DOHH2 (cell line): ENCODE data around the gene CUL7.

ENCODE experiments used
- H3F3A ChIP-seq: fragments of 200-600 bp; sonication (generic), shearing (Covaris generic); 2 replicates; pipeline ENCODE4 v1.6.0; 2016; ENCODE audit warnings: antibody characterized with exemption, mild to moderate bottlenecking; ENCODE audit not compliant: control insufficient read depth, insufficient read depth
- H3K27ac ChIP-seq: fragments of 200-600 bp; sonication (generic); 2 replicates; pipeline ENCODE4 v1.5.1; 2014; ENCODE audit warnings: low read depth, mild to moderate bottlenecking, low read length, moderate library complexity
- H3K27me3 ChIP-seq: fragments of 200-600 bp; sonication (generic); 2 replicates; pipeline ENCODE4 v1.6.1; 2014; ENCODE audit warnings: mild to moderate bottlenecking, low read length, mixed read lengths; ENCODE audit not compliant: control insufficient read depth
- H3K36me3 ChIP-seq: fragments of 200-600 bp; sonication (generic); 2 replicates; pipeline ENCODE4 v1.6.1; 2014; ENCODE audit warnings: mild to moderate bottlenecking, low read length, moderate library complexity, mixed read lengths; ENCODE audit not compliant: control insufficient read depth
- H3K4me1 ChIP-seq: fragments of 200-600 bp; sonication (generic); 2 replicates; pipeline ENCODE4 v1.6.1; 2014; ENCODE audit warnings: mild to moderate bottlenecking, low read length, mixed read lengths; ENCODE audit not compliant: control insufficient read depth
- H3K4me2 ChIP-seq: fragments of 200-600 bp; sonication (generic); 2 replicates; pipeline ENCODE4 v1.6.0; 2014; ENCODE audit warnings: mild to moderate bottlenecking, low read length, moderate library complexity
- H3K4me3 ChIP-seq: fragments of 200-600 bp; sonication (generic); 2 replicates; pipeline ENCODE4 v1.5.1; 2014; ENCODE audit warnings: mild to moderate bottlenecking, low read length, mixed read lengths
- H3K79me2 ChIP-seq: fragments of 200-600 bp; sonication (generic); 2 replicates; pipeline ENCODE4 v1.6.1; 2014; ENCODE audit warnings: mild to moderate bottlenecking, low read length, mixed read lengths; ENCODE audit not compliant: control insufficient read depth
- H3K9me2 ChIP-seq: fragments of 200-600 bp; sonication (generic); replicated peaks from 2 replicates; pipeline ENCODE4 v1.6.1; 2014; ENCODE audit warnings: mild to moderate bottlenecking, low read length, mixed read lengths; ENCODE audit not compliant: control insufficient read depth
- H3K9me3 ChIP-seq: fragments of 200-600 bp; sonication (generic); 2 replicates; pipeline ENCODE4 v1.6.1; 2014; ENCODE audit warnings: antibody characterized with exemption, low read length, mixed read lengths; ENCODE audit not compliant: control insufficient read depth, insufficient read depth
- H4K20me1 ChIP-seq: fragments of 200-600 bp; sonication (generic); 2 replicates; pipeline ENCODE4 v1.6.0; 2014; ENCODE audit warnings: low read depth, mild to moderate bottlenecking, antibody characterized with exemption, low read length, moderate library complexity; ENCODE audit not compliant: control insufficient read depth, insufficient read depth
- EZH2phosphoT487 ChIP-seq: fragments of 200-600 bp; sonication (generic); IDR thresholded peaks from 2 replicates; pipeline ENCODE4 v1.6.1; 2017; ENCODE audit warnings: borderline replicate concordance, mild to moderate bottlenecking, antibody characterized with exemption, low read length, moderate library complexity, mixed read lengths
- TF ChIP-seq, protein P1 (sequence below): fragments of 200-600 bp; sonication (generic); IDR thresholded peaks from one replicate; pipeline ENCODE4 v1.5.1; 2014; ENCODE audit warnings: antibody characterized with exemption, mild to moderate bottlenecking, low read depth, low read length; ENCODE audit not compliant: poor library complexity, severe bottlenecking

CUL7 gene

DNA sequence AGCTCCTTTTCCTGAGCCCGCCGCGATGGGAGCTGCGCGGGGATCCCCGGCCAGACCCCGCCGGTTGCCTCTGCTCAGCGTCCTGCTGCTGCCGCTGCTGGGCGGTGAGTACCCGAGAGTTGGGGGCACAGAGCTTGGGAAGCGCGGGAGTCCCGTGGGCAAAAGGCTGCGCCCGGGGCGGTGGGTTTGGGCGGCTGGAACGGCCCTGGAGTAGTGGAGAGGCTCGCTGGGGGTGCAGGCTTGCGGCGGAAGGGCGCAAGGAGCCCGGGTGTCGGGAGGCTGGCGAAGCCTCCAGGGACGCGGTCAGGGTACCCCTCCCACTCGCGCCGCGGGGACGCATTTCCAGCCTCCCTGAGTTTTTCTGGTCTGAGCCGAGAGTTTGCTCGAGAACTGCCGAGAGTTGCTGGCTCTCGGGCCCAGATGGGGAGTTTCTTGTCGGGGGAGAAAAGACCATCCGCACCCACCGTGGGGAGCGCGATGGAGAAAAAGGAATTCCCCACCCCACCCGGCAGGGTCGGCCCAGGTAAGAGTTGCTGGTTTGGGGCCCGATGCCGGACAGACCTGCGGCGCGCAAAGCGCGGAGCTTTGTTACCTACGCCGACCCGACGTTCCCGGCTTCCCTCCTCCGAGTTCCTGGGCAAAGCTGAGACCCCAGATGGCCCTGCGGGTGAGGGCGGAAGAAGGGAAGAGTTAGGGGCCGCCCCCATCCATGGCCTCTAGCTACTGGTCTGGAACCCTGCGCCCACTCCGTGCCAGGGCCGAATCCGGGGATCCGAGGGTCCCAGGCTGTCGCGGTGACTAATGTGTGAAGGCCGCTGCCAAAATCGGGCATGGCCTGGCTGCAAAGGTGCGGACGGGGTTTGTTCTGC is 23.0 kb upstream of the CUL7 start:
- Histone ChIP-seq H3K36me3 (no peaks in the 10 kb centered on the region), H3K4me3 (peak overlapping the region; percentile 49), H4K20me1 (no peaks in the 10 kb centered on the region), H3K27me3 (peaks cover 38% of the 10 kb centered on the region), H3K79me2 (no peaks in the 10 kb centered on the region), H3K9me3 (no peaks in the 10 kb centered on the region), H3K4me2 (peak overlapping the region; percentile 69), H3F3A (no peaks in the 10 kb centered on the region), H3K9me2 (no peaks in the 10 kb centered on the region), H3K27ac (no peak overlapping the region), H3K4me1 (peaks cover 6% of the 10 kb centered on the region; the same call in 1 of the 2 replicates)
- TF ChIP-seq, protein P1, sequence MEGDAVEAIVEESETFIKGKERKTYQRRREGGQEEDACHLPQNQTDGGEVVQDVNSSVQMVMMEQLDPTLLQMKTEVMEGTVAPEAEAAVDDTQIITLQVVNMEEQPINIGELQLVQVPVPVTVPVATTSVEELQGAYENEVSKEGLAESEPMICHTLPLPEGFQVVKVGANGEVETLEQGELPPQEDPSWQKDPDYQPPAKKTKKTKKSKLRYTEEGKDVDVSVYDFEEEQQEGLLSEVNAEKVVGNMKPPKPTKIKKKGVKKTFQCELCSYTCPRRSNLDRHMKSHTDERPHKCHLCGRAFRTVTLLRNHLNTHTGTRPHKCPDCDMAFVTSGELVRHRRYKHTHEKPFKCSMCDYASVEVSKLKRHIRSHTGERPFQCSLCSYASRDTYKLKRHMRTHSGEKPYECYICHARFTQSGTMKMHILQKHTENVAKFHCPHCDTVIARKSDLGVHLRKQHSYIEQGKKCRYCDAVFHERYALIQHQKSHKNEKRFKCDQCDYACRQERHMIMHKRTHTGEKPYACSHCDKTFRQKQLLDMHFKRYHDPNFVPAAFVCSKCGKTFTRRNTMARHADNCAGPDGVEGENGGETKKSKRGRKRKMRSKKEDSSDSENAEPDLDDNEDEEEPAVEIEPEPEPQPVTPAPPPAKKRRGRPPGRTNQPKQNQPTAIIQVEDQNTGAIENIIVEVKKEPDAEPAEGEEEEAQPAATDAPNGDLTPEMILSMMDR, result no peak
- TF ChIP-seq EZH2phosphoT487, result peak; percentile 94

DNA sequence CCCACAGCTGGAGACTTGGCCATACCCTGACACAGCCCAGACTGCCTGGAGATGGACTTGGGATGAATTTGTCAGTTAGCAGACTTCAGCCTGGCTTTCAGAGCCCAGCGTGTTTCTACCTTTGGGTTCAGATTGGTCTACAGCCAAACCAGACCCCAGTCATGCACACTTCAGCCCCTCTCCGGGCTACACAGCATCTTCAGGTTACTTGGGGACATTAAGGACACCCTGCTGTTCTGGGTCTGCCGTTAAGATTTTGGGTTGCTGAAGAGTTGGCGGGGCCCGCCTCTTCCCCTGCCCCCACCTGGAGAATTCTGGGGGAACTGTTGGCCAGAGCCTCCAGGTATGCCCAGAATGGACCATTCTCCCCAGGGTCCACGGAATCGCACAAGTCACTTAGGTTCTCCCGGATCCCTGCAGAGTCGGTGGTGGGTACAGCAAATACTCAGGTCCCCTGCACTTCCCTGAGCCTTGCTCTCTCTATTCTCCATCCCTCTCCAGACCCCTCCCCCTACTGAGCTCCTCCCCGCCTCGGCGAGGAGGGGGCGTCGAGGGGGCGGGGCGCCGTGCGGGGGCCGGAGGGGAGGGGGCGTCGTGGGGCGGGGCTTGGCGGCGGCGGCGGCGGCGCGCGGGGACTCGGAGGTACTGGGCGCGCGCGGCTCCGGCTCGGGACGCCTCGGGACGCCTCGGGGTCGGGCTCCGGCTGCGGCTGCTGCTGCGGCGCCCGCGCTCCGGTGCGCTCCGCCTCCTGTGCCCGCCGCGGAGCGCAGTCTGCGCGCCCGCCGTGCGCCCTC is 22.2 kb upstream of the CUL7 start, which contains the start of gene PTK7:
Gene PTK7 (plus strand): TSS at position 645 of the 794 bp plus-strand sequence. CDS start 175 bp downstream, outside the sequence.
- Histone ChIP-seq H3K79me2 (no peaks in the 10 kb centered on the region), H3K4me1 (peaks cover 6% of the 10 kb centered on the region; the same call in 1 of the 2 replicates), H3K9me3 (no peaks in the 10 kb centered on the region), H3K4me3 (peak within 1 kb of the TSS; percentile 49), H3F3A (no peaks in the 10 kb centered on the region), H3K36me3 (no peaks in the 10 kb centered on the region), H4K20me1 (no peaks in the 10 kb centered on the region), H3K27me3 (peaks cover 38% of the 10 kb centered on the region), H3K9me2 (no peaks in the 10 kb centered on the region), H3K27ac (no peak within 1 kb of the TSS), H3K4me2 (peak within 1 kb of the TSS; percentile 69)
- TF ChIP-seq EZH2phosphoT487, result no peak
- TF ChIP-seq, protein P1, result no peak

DNA sequence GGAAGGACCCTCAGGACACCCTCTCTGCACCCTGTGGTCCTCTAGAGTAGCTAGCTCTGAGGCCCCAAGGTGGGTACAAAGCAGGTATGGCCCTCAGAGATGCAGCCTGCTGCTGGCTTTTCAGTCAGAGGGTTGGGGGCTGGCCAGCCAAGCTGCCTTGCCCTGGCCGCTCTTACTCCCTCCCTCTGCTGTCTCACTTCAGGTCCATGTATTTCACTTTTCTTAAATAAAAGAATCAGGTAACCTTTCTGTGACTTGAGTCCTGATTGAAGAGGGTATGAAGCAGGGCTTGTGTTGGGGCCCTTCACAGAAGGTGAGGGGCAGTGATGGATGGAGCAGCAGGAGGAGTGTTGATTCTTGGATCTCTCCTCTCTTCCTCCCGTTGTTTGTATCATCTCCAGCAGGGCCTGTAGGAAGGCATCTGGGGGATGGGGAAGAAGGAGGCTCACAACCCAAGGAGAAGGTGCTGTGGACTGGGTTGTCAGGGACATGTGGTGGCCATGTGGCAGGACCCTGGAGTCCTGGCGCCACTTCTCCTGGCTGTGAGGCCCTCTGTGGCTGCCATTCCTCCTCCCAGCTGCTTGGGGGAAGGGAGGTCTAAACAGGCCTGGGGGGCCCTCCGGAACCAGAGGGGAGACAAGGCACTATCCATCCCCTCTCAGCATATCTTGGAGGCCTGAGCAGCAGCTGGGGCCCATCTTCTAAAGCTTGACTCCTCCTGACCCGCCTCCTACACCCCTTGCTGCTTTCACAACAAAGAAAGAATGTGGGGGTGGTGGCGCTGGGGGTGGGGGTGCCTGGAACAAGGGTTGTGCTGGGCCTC is 21.4 kb upstream of the CUL7 start:
- Histone ChIP-seq H3K4me3 (no peak overlapping the region), H3K9me3 (no peaks in the 10 kb centered on the region), H3K36me3 (no peaks in the 10 kb centered on the region), H3K27ac (no peak overlapping the region), H3K4me2 (no peak overlapping the region), H3K4me1 (peaks cover 6% of the 10 kb centered on the region; the same call in 1 of the 2 replicates), H3F3A (no peaks in the 10 kb centered on the region), H3K9me2 (no peaks in the 10 kb centered on the region), H3K79me2 (no peaks in the 10 kb centered on the region), H3K27me3 (peaks cover 38% of the 10 kb centered on the region), H4K20me1 (no peaks in the 10 kb centered on the region; the same call in 1 of the 2 replicates)
- no peak for TF ChIP-seq EZH2phosphoT487
- TF ChIP-seq, protein P1, result no peak
